ENCODE data around the gene WWOX. TPM values are rescaled to one million over a fixed set of nuclear protein-coding genes. Genes with fewer than 3 reads are reported as not detected.

The WWOX gene
- total RNA-seq, 1 experiment from 2014 or later, result 35.6 TPM

DNA sequence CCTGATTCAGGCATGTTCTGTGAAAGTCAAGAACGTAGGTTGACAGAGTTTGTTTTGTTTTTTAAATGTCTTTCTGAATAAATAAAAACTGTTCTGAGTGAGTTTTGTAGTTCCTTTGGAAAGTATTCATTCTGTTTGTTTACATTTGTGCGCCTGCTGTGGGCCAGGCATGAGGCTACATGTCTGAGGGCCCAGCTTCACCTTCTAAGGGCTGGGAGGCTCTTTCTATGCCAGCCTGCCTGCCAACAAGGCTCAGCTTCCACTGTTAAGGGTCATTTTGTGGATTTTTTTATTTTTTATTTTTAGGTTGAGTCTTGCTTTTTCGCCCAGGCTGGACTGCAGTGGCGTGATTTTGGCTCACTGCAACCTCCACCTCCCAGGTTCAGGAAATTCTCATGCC lies 6.1 kb downstream of the WWOX start:
- peaks cover 3% of the 10 kb centered on the region for H3K4me1 ChIP-seq (replicated peaks; ENCODE audit: insufficient read depth)
- H3K4me2 ChIP-seq, result no peak overlapping the region
- H3F3A ChIP-seq (ENCODE audit: insufficient read depth, low read depth), result no peaks in the 10 kb centered on the region
- H4K20me1 ChIP-seq (ENCODE audit: insufficient read depth), result no peaks in the 10 kb centered on the region
- H3K9me2 ChIP-seq (ENCODE audit: insufficient read depth), result no peaks in the 10 kb centered on the region
- H2AFZ ChIP-seq, result no peak overlapping the region
- POLR2A ChIA-PET (ENCODE audit: unreplicated experiment), result no interaction called here
- intact Hi-C loops (cut with micrococcal nuclease; ENCODE audit: unreplicated experiment), result no loop called here
- no peaks in the 10 kb centered on the region for H3K9me3 ChIP-seq (ENCODE audit: insufficient read depth, low read depth)
- H3K27me3 ChIP-seq (ENCODE audit: insufficient read depth, low read depth), result no peaks in the 10 kb centered on the region
- CTCF ChIA-PET, result no interaction called here
- no peak overlapping the region for H3K27ac ChIP-seq
- TF ChIP-seq EZH2 (IDR thresholded peaks at IDR 0.05; ENCODE audit: low read depth), result no peak
- TF ChIP-seq, protein P1, sequence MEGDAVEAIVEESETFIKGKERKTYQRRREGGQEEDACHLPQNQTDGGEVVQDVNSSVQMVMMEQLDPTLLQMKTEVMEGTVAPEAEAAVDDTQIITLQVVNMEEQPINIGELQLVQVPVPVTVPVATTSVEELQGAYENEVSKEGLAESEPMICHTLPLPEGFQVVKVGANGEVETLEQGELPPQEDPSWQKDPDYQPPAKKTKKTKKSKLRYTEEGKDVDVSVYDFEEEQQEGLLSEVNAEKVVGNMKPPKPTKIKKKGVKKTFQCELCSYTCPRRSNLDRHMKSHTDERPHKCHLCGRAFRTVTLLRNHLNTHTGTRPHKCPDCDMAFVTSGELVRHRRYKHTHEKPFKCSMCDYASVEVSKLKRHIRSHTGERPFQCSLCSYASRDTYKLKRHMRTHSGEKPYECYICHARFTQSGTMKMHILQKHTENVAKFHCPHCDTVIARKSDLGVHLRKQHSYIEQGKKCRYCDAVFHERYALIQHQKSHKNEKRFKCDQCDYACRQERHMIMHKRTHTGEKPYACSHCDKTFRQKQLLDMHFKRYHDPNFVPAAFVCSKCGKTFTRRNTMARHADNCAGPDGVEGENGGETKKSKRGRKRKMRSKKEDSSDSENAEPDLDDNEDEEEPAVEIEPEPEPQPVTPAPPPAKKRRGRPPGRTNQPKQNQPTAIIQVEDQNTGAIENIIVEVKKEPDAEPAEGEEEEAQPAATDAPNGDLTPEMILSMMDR (conservative IDR thresholded peaks at IDR 0.05), result no peak
- peaks cover 4% of the 10 kb centered on the region for H3K79me2 ChIP-seq (ENCODE audit: low read depth)
- no peaks in the 10 kb centered on the region for H3K36me3 ChIP-seq (ENCODE audit: low read depth)
- no TSS peak for BruUV-seq (replicated peaks)
- no peak overlapping the region for H3K4me3 ChIP-seq
- DNase-seq, result no peak

DNA sequence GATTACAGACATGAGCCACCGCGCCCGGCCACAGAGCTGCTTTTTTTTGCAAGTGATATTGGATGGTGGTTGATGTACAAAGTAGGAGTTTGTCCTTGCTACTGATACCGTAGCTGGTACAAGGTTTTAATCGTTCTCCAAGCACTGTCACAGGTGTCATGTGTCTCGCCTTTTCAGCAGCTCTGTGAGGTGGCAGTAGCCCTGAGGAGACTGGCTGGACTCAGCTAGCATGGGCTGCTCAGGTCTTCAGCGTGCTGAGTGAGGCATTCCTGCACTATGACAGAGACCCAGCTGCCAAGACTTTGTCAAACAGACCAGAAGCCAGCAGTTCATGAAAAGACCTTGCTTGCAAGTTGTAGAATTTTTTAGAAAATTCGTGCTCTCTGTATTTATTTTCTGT lies 7.2 kb downstream of the WWOX start:
- no peak overlapping the region for H3K4me3 ChIP-seq
- H3K9me3 ChIP-seq (ENCODE audit: insufficient read depth, low read depth), result no peaks in the 10 kb centered on the region
- no TSS peak for BruUV-seq (replicated peaks)
- H3K4me1 ChIP-seq (replicated peaks; ENCODE audit: insufficient read depth), result no peaks in the 10 kb centered on the region
- no peaks in the 10 kb centered on the region for H3K27me3 ChIP-seq (ENCODE audit: insufficient read depth, low read depth)
- H3K9me2 ChIP-seq (ENCODE audit: insufficient read depth), result no peaks in the 10 kb centered on the region
- no peak for DNase-seq
- intact Hi-C loops (cut with micrococcal nuclease; ENCODE audit: unreplicated experiment), result no loop called here
- no peaks in the 10 kb centered on the region for H3F3A ChIP-seq (ENCODE audit: insufficient read depth, low read depth)
- TF ChIP-seq, protein P1 (conservative IDR thresholded peaks at IDR 0.05), result no peak
- no peak for TF ChIP-seq EZH2 (IDR thresholded peaks at IDR 0.05; ENCODE audit: low read depth)
- no peak overlapping the region for H3K4me2 ChIP-seq
- POLR2A ChIA-PET (ENCODE audit: unreplicated experiment), result no interaction called here
- no peak overlapping the region for H3K27ac ChIP-seq
- no peaks in the 10 kb centered on the region for H4K20me1 ChIP-seq (ENCODE audit: insufficient read depth)
- no peaks in the 10 kb centered on the region for H3K36me3 ChIP-seq (ENCODE audit: low read depth)
- CTCF ChIA-PET, result no interaction called here
- no peaks in the 10 kb centered on the region for H3K79me2 ChIP-seq (ENCODE audit: low read depth)
- H2AFZ ChIP-seq, result no peak overlapping the region

DNA sequence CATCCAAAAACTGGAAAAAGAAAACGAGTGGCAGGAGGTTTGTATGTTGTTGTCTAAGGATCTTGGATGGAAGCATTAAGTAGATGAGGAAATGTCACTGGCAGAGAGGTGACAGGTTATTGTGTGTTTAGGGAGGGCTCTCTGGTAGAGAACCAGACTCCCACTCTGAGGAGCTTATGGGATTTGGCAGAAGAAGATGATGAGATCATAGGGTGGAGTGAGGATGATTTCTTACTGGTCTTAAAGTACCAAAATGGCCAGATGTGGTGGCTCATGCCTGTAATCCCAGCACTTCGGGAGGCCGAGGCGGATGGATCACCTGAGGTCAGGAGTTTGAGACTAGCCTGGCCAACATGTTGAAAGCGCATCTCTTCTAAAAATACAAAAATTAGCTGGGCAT lies 9.0 kb downstream of the WWOX start:
- H4K20me1 ChIP-seq (ENCODE audit: insufficient read depth), result no peaks in the 10 kb centered on the region
- H3K27me3 ChIP-seq (ENCODE audit: insufficient read depth, low read depth), result no peaks in the 10 kb centered on the region
- H3K27ac ChIP-seq, result no peak overlapping the region
- ChIA-PET POLR2A (ENCODE audit: unreplicated experiment) (no interaction called here), CTCF (no interaction called here)
- no peak overlapping the region for H2AFZ ChIP-seq
- H3K79me2 ChIP-seq (ENCODE audit: low read depth), result no peaks in the 10 kb centered on the region
- H3K4me3 ChIP-seq, result no peak overlapping the region
- no peaks in the 10 kb centered on the region for H3K9me3 ChIP-seq (ENCODE audit: insufficient read depth, low read depth)
- intact Hi-C loops (cut with micrococcal nuclease; ENCODE audit: unreplicated experiment), result no loop called here
- no peak for TF ChIP-seq EZH2 (IDR thresholded peaks at IDR 0.05; ENCODE audit: low read depth)
- TF ChIP-seq, protein P1 (conservative IDR thresholded peaks at IDR 0.05), result no peak
- no peaks in the 10 kb centered on the region for H3K9me2 ChIP-seq (ENCODE audit: insufficient read depth)
- H3F3A ChIP-seq (ENCODE audit: insufficient read depth, low read depth), result no peaks in the 10 kb centered on the region
- DNase-seq, result no peak
- BruUV-seq (replicated peaks), result no TSS peak
- H3K4me2 ChIP-seq, result no peak overlapping the region
- no peaks in the 10 kb centered on the region for H3K4me1 ChIP-seq (replicated peaks; ENCODE audit: insufficient read depth)
- H3K36me3 ChIP-seq (ENCODE audit: low read depth), result no peaks in the 10 kb centered on the region

All from PC-9 (cell line).